HK-2 (cell line): ENCODE measurements around the gene CUEDC2.
A peak's percentile ranks its signal among the peaks of the same experiment; 100 is the strongest.

Experiments
- DNase-seq: peaks from one replicate; pipeline ENCODE4 v3.0.0-alpha.2; 2018; ENCODE audit not compliant: unreplicated experiment

The CUEDC2 gene

GRCh38 chr10:102396730-102397151 is 35.6 kb downstream of the CUEDC2 start:
- no peak for DNase-seq

GRCh38 chr10:102396317-102396650 is 36.1 kb downstream of the CUEDC2 start:
- no peak for DNase-seq

- peak; percentile 92 for DNase-seq
Measured at GRCh38 chr10:102395400-102396316, 36.7 kb downstream of the CUEDC2 start, which contains the start of gene NFKB2. Gene NFKB2, plus strand, starts transcription at chr10:102395705. Its CDS starts 255 bp downstream, at chr10:102395960.

- DNase-seq: no peak
Measured at GRCh38 chr10:102394801-102395399, 37.5 kb downstream of the CUEDC2 start.

DNA sequence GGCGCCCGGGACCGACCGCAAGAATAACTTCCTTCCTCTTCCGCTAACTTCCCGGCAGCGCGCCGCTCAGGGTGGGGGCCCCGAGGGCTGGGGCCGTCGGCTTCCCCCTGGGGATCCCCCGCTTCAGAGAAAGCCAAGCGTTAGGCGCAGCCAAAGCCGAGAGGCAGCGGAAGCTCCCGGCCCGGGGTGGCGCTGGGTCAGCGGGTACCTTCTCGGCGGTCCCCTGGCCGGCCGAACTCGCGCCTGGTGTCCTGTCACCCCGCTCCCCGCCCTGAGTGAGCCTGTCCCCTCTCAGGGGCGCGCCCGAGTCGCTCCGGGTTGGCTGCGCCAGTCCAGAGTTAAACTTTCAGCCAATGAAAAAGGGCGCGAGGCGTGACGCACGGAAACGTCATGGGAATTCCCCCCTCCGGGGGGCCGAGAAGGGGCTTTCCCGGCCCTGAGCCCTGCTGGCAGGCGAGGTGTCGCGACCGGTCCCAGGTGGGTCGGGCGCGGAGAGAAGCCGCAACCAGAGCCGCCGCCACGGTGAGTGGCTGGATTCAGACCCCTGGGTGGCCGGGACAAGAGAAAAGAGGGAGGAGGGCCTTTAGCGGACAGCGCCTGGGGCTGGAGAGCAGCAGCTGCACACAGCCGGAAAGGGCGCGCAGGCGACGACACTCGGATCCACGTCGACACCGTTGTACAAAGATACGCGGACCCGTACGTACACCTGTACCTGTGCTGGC is 38.1 kb downstream of the CUEDC2 start:
- DNase-seq: peak; percentile 99

- no peak for DNase-seq
Measured at GRCh38 chr10:102393411-102394078, 38.8 kb downstream of the CUEDC2 start.

- no peak for DNase-seq
Measured at GRCh38 chr10:102392306-102392705, 40.1 kb downstream of the CUEDC2 start.

DNA sequence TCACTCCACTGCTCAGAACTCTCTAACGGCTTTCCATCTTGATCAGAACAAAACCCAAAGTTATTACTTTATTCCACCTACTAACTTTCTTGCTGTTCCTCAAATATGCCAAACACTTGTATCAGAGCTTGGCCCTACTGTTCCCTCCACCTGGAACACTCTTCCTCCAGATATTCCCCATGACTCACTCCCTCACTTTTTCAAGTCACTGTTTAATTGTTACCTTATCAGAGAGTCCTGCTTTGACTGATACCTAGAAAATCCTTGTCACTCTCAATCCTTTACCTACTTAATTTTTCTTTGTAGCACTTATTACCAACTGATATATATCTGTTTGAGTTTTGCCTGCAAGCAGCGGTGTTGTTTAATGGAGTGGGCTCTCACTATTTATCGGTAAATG is 42.5 kb downstream of the CUEDC2 start:
- no peak for DNase-seq

DNA sequence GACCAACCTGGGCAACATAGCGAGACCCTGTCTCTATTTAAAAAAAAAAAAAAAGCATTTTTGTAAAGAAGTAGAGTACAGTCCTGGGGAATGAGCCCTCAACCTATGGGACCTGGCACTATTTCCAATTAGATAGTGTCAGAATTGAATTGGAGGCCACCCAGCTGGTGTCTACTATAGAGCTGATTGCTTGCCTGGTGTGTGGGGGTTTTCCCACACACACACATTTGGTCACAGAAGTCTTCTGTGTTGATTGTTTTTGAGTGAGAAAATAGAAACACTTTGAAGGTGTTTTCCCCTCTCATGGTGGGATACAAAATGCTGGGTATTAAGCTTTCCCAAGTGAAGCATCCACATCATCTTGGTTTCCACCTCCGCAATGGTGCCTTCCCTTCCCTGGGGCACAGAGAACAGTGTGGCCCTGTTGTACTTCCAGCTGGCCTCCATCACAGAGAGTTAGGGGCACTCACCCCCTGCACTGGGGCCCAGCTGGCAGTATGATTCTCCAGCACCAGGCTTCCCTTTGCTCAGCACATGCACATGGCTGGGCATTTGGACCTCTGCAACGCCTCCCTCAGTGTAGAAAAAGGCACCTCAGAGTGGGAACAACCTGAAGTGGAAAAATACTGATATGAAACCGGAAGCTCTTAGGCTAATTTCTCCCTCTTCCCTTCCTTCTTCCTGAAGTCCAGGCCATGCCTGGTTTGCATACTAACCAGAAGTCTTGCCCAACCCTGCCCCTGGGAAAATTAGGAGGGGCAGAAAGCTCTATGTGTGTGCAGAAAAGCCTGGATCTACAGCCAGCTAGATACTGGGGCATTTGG is 47.6 kb downstream of the CUEDC2 start:
- no peak for DNase-seq

DNA sequence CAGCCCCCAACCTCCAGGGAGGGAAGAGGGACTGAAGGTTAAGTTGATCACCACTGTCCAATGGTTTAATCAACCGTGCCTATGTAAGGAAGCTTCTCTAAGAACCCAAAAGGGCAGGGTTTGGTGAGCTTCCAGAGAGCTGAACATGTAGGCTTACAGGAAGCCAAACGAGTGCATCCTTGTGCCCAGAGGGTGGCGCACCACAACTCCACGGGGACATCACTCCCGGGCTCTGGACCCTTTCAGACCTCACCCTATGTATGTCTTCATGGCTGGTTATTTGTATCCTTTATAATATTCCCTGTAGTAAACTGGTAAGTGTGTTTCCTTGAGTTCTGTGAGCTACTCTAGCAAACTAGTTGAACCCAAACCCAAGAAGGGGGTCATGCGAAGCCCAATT is 48.3 kb downstream of the CUEDC2 start:
- DNase-seq: no peak

DNA sequence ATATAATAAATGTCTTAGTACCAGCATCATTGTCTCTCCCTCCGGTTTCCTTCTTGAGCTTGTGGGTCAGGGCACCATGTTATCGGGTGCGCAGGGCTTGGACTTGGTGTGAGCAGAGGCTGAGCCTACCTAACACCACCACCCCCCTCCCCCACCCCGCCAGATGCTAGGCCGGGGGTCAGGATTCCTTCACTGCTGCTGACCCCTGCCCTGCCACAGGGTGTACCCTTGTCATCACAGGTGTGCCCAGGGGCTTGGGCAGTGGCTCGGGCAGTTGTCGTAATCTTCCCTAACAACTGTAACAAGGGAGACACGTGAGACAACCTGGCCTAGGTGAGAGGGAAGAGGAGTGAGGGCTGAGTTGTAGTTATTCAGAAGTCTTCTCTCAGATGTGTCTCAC is 49.5 kb downstream of the CUEDC2 start:
- DNase-seq: no peak

- no peak for DNase-seq
Measured at GRCh38 chr10:102381983-102382382, 50.4 kb downstream of the CUEDC2 start.

GRCh38 chr10:102379383-102379782 is 53.0 kb downstream of the CUEDC2 start:
- no peak for DNase-seq

DNA sequence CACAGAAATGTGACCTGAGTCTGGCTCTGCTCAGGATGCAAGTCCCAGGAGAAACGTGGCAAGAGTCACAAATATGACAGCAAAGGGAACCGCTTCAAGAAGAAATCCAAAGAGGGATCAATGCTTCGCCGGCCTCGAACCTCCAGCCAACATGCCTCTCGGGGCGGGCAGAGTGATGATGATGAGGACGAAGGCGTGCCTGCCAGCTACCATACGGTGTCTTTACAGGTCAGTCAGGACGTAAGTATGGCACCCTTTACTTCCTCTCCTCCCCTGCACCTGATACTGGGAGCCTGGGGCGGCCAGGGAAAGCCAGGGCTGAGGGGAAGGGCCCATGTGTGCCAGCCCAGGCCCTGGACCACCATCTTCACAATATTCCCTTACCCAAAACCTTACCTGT is 55.5 kb downstream of the CUEDC2 start:
- no peak for DNase-seq

GRCh38 chr10:102375867-102376266 is 56.5 kb downstream of the CUEDC2 start:
- no peak for DNase-seq

DNA sequence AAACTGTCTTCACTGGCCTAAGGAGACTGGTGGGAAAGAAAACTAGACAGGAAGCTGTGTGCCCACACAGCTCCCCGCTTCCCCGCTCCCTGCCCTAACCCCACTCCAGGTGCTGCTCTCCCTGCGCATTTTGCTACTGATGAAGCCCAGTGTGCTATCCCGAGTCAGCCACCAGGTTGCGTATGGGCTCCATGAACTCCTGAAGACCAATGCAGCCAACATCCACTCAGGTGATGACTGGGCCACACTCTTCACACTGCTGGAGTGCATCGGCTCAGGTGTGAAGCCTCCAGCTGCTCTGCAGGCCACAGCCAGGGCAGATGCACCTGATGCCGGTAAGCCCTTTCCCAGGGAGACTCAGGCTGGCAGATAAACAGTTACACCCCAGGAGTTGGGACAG is 57.1 kb downstream of the CUEDC2 start:
- DNase-seq: no peak
